ENCODE data around the gene CMSS1.
"Not testable (repeated sequence)": the region's sequence is repeated elsewhere in the genome, so short reads cannot be mapped to it uniquely, and the experiment has no call there.

CMSS1 gene

GRCh38 chr3:99818818-99819217 lies 1.2 kb downstream of the CMSS1 start:
- no peak for DNase-seq (ENCODE audit: low read depth)

- DNase-seq (ENCODE audit: low read depth): no peak
Measured at GRCh38 chr3:99823723-99824711, 6.4 kb downstream of the CMSS1 start.

- DNase-seq (ENCODE audit: low read depth): no peak
Measured at GRCh38 chr3:99825004-99825640, 7.5 kb downstream of the CMSS1 start.

- no peak for DNase-seq (ENCODE audit: low read depth)
Measured at GRCh38 chr3:99829844-99830243, 12.2 kb downstream of the CMSS1 start.

- DNase-seq (ENCODE audit: low read depth): no peak
Measured at GRCh38 chr3:99833617-99834205, 16.0 kb downstream of the CMSS1 start.

GRCh38 chr3:99834211-99834957 lies 16.7 kb downstream of the CMSS1 start:
- DNase-seq (ENCODE audit: low read depth): no peak

GRCh38 chr3:99836681-99837080 lies 19.0 kb downstream of the CMSS1 start:
- DNase-seq (ENCODE audit: low read depth): no peak

- no peak for DNase-seq (ENCODE audit: low read depth)
Measured at GRCh38 chr3:99837715-99838114, 20.1 kb downstream of the CMSS1 start.

- DNase-seq (ENCODE audit: low read depth): no peak
Measured at GRCh38 chr3:99838755-99839154, 21.1 kb downstream of the CMSS1 start.

GRCh38 chr3:99839613-99840012 lies 22.0 kb downstream of the CMSS1 start:
- no peak for DNase-seq (ENCODE audit: low read depth)

- DNase-seq (ENCODE audit: low read depth): not testable (repeated sequence)
Measured at GRCh38 chr3:99841949-99842348, 24.3 kb downstream of the CMSS1 start.

GRCh38 chr3:99842826-99843589 lies 25.3 kb downstream of the CMSS1 start:
- DNase-seq (ENCODE audit: low read depth): no peak

- DNase-seq (ENCODE audit: low read depth): no peak
Measured at GRCh38 chr3:99843590-99844258, 26.1 kb downstream of the CMSS1 start.

- no peak for DNase-seq (ENCODE audit: low read depth)
Measured at GRCh38 chr3:99845331-99845730, 27.7 kb downstream of the CMSS1 start.

GRCh38 chr3:99845999-99846398 lies 28.3 kb downstream of the CMSS1 start:
- DNase-seq (ENCODE audit: low read depth): no peak

- no peak for DNase-seq (ENCODE audit: low read depth)
Measured at GRCh38 chr3:99846477-99847160, 29.0 kb downstream of the CMSS1 start.

- DNase-seq (ENCODE audit: low read depth): no peak
Measured at GRCh38 chr3:99848433-99848832, 30.8 kb downstream of the CMSS1 start.

- DNase-seq (ENCODE audit: low read depth): no peak
Measured at GRCh38 chr3:99850608-99851007, 32.9 kb downstream of the CMSS1 start.

- no peak for DNase-seq (ENCODE audit: low read depth)
Measured at GRCh38 chr3:99851955-99852354, 34.3 kb downstream of the CMSS1 start.

GRCh38 chr3:99852851-99853250 lies 35.2 kb downstream of the CMSS1 start:
- DNase-seq (ENCODE audit: low read depth): no peak
